Measurements from ENCODE around the gene TAMM41. TPM values are rescaled to one million over a fixed set of nuclear protein-coding genes. Genes with fewer than 3 reads are reported as not detected.

The TAMM41 gene
- total RNA-seq, 1 experiment from 2014 or later: 26.3 TPM

DNA sequence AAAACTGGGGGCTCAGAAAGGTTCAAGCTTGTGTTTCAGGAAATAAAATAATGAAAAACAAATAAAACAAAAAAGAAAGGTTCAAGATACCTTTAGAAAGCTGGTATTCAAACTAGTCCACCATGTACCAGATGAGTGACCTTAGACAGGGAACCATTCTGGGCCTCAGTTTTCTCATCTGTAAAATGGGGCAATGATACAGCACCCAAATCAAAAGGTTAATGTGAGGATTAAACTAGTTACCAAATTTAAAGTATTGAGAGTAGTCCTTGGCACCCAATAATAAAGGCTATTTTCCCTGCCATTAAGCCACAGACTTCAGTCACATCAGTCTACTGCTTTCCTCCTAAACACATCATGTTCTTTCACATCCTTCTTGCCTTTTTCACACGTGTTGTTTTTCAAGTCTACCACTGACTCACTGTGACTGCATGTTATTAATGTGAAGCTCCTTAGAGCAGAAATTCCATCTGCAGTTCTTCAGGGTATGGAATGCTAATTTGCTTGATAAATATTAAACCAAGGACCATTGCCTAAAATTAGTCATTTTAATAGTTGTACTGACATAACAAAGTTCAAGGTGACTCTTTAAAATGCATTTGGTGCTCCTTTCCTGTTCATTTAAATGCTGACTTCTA is 19.9 kb downstream of the TAMM41 start:
- no peak for DNase-seq
- Mint-ChIP-seq H3K27me3 (ENCODE audit: unreplicated experiment) (no peaks in the 10 kb centered on the region), H3K9me3 (ENCODE audit: low read depth, unreplicated experiment) (no peaks in the 10 kb centered on the region), H3K36me3 (ENCODE audit: insufficient read depth, unreplicated experiment) (peaks cover 53% of the 10 kb centered on the region), H3K4me1 (ENCODE audit: low read depth, unreplicated experiment) (no peaks in the 10 kb centered on the region), H3K4me3 (ENCODE audit: low read depth, unreplicated experiment) (no peak overlapping the region), H3K27ac (ENCODE audit: unreplicated experiment) (no peak overlapping the region)
- CTCF ChIA-PET: no interaction called here
- TF ChIP-seq CTCF (IDR thresholded peaks at IDR 0.05; ENCODE audit: unreplicated experiment): no peak
- BruUV-seq (replicated peaks): no TSS peak
- intact Hi-C loops (cut with micrococcal nuclease; ENCODE audit: unreplicated experiment): no loop called here

DNA sequence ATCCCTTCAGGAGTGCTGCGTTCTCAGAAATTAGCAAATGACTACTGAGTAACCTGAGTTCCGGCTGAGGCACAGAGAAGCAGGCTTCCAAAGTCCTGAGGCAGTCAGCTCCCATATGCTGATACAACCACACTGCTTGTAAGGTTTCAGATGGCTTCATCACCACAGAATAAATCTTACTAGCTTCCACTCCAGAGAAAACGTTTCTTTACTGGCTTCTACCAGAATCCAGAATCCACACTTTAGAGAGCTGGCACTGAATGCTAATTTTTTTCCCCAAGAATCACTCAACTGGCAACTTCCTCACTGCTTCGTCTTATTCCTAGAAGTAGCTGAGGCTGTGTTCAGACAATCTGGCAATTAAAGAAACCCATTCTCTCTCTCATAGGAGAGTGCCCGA is 21.4 kb downstream of the TAMM41 start:
- no peak for TF ChIP-seq CTCF (IDR thresholded peaks at IDR 0.05; ENCODE audit: unreplicated experiment)
- no peaks in the 10 kb centered on the region for H3K4me1 Mint-ChIP-seq (ENCODE audit: low read depth, unreplicated experiment)
- no peak overlapping the region for H3K27ac Mint-ChIP-seq (ENCODE audit: unreplicated experiment)
- DNase-seq: no peak
- no peaks in the 10 kb centered on the region for H3K27me3 Mint-ChIP-seq (ENCODE audit: unreplicated experiment)
- H3K4me3 Mint-ChIP-seq (ENCODE audit: low read depth, unreplicated experiment): no peak overlapping the region
- intact Hi-C loops (cut with micrococcal nuclease; ENCODE audit: unreplicated experiment): no loop called here
- CTCF ChIA-PET: interaction anchor here (0.6 kb wide), 1 partner anchor 167 kb away, joined by 4 read pairs; no protein-coding TSS in a partner anchor
- no TSS peak for BruUV-seq (replicated peaks)
- H3K9me3 Mint-ChIP-seq (ENCODE audit: low read depth, unreplicated experiment): no peaks in the 10 kb centered on the region
- peaks cover 52% of the 10 kb centered on the region for H3K36me3 Mint-ChIP-seq (ENCODE audit: insufficient read depth, unreplicated experiment)

DNA sequence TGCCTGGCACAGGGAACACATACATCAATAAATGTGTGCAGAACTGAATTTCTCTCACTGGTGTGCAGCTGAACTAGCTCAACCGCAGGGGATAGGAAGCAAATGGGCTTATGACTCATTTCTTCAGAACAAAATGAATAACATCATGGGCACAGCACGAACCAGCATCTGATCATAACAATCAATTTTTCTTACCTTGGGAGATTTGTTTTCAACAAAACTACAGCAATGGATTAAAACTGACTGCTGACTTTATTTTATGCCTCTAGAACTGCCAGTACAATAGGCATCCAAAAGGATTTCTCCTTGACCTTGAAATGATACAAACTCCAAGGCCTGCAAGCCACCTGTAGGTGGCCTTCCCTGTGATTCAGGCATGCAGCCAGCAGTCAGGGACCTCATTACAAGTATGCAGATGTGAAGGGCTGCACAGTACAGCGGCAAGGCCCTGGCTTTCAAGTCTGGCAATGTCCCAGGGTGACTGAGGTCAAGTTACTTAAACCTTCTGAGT is 26.1 kb downstream of the TAMM41 start:
- no TSS peak for BruUV-seq (replicated peaks)
- Mint-ChIP-seq H3K27ac (ENCODE audit: unreplicated experiment) (no peak overlapping the region), H3K27me3 (ENCODE audit: unreplicated experiment) (no peaks in the 10 kb centered on the region), H3K4me1 (ENCODE audit: low read depth, unreplicated experiment) (no peaks in the 10 kb centered on the region), H3K4me3 (ENCODE audit: low read depth, unreplicated experiment) (no peak overlapping the region), H3K36me3 (ENCODE audit: insufficient read depth, unreplicated experiment) (peaks cover 12% of the 10 kb centered on the region), H3K9me3 (ENCODE audit: low read depth, unreplicated experiment) (no peaks in the 10 kb centered on the region)
- TF ChIP-seq CTCF (IDR thresholded peaks at IDR 0.05; ENCODE audit: unreplicated experiment): no peak
- intact Hi-C loops (cut with micrococcal nuclease; ENCODE audit: unreplicated experiment): no loop called here
- CTCF ChIA-PET: no interaction called here
- DNase-seq: no peak

GRCh38 chr3:11819146-11819689 is 27.5 kb downstream of the TAMM41 start:
- CTCF ChIA-PET: interaction anchor here (0.7 kb wide), 1 partner anchor 367 kb away, joined by 7 read pairs; no protein-coding TSS in a partner anchor
- TF ChIP-seq CTCF (IDR thresholded peaks at IDR 0.05; ENCODE audit: unreplicated experiment): no peak
- no peak for DNase-seq
- H3K27me3 Mint-ChIP-seq (ENCODE audit: unreplicated experiment): no peaks in the 10 kb centered on the region
- H3K36me3 Mint-ChIP-seq (ENCODE audit: insufficient read depth, unreplicated experiment): peaks cover 18% of the 10 kb centered on the region
- no TSS peak for BruUV-seq (replicated peaks)
- no peak overlapping the region for H3K4me3 Mint-ChIP-seq (ENCODE audit: low read depth, unreplicated experiment)
- intact Hi-C loops (cut with micrococcal nuclease; ENCODE audit: unreplicated experiment): no loop called here
- no peaks in the 10 kb centered on the region for H3K4me1 Mint-ChIP-seq (ENCODE audit: low read depth, unreplicated experiment)
- no peaks in the 10 kb centered on the region for H3K9me3 Mint-ChIP-seq (ENCODE audit: low read depth, unreplicated experiment)
- no peak overlapping the region for H3K27ac Mint-ChIP-seq (ENCODE audit: unreplicated experiment)
